Measurements from ENCODE around the gene APC2.
"Not testable (repeated sequence)": the region's sequence is repeated elsewhere in the genome, so short reads cannot be mapped to it uniquely, and the experiment has no call there.

APC2 gene

DNA sequence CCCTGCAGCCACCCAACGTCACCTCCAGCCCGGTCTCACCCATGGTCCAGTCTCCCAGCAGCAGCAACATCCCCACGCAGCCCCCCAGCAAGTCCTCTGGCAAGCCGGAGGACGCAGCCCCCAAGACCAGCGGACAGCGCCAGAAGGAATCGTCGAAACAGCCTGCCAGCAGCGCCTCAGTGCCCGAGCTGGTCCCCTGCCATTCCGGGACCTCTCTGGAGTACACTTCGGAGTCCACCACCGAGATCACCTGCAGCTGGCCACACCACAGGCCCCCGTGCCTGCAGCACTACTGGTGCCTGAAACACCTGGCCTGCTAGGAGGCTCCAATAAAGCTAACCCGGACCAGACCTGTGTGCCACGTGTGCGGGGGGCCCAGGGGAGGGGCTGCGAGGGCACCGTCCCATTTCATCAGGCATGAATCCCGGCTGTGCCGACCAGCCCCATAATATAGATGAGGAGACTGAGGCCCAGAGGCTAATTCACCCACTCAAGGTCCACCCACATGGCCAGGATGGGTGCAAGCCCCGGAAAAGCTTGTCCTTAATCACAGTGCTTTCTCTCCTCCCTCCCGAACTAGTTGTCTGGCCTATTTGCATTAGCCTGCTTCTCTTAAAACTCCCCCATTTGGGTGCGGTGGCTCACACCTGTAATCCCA lies 47.8 kb downstream of the APC2 start:
- DNase-seq = no peak

DNA sequence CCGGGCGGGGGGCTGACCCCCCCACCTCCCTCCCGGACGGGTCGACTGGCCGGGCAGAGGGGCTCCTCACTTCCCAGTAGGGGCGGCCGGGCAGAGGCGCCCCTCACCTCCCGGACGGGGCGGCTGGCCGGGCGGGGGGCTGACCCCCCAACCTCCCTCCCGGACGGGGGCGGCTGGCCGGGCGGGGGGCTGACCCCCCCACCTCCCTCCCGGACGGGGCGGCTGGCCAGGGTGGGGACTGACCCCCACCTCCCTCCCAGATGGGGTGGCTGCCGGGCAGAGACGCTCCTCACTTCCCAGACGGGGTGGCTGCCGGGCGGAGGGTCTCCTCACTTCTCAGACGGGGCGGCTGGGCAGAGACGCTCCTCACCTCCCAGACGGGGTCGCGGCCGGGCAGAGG lies 49.3 kb downstream of the APC2 start:
- DNase-seq = not testable (repeated sequence)

DNA sequence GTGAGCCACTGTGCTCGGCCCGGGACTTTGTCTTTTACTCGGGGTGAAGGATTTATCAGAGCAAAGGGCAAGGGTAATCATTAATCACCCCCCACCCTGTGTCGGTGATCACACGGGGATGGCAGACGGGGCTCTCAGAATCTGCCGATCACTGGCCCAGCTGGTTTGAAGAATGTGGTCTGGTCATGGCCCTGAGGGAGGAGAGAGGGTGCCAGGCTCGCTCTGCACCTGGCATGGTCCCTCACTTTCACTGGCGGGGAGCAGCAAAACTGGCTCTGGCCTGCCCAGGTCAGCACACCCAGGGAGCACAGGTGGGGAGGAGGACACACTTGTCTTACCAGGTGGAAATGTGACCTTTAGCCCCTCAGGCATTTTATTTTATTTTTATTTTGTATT lies 51.3 kb downstream of the APC2 start:
- DNase-seq = no peak

DNA sequence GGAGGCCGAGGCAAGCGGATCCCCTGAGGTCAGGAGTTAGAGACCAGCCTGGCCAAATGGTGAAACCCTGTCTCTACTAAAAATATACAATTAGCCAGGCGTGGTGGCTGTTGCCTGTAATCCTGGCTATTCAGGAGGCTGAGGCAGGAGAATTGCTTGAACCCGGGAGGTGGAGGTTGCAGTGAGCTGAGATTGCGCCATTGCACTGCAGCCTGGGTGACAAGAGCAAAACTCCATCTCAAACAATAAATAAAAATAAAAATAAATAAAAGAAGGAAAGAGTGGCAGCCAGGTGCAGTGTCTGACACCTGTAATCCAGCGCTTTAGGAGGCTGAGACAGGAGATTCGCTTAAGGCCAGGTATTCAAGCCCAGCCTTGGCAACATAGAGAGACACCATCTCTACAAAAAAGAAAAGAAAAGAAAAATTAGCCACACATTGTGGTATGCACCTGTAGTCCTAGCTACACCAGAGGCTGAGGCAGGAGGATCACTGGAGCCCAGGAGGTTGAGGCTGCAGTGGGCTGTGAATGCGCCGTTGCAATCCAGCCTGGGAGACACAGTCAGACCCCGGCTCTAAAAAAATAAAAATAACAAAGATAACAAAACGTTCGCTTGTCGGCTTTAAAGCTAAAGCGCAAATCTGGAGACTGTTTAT lies 52.6 kb downstream of the APC2 start:
- no peak for DNase-seq

DNA sequence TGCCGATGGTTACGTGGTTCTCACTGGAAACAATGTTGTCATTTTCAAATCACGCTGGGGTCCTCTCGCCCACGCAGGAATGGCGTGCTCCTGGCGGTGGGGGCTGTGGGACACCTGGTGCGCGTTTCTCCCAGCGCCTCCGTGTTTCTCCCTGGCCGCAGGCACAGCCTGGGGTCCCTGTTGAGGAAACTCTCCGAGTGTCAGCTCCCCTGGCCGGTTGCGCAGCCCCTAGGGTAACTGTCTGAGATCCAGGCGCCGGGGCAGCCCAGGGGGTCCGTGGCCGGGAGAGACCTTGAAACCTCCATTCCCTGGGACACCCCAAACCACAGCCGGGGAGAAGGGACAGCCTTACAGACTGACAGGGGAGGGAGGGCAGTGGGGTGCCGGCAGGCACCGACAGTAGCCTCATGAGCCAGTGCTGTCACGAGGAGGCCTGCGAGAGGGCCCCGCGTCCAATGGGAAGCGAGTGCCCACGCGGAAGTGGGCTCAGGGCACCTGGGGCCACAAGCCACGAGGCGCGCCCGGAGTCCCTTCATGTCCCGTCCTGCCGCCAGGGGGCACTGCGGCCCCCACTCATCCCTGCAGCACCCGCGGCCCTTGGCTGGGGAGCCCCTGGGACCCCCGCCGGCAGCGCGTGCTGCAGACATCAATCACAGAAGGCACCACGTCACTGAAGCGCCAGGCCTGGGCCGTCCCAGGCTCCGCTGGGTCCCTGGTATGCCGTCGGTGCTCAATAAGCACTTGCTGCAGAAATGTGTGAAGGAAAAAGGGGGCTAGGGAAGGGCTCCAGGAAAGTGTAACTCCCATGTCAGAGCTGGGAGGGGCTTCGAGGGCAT lies 53.4 kb downstream of the APC2 start:
- peak; percentile 54 to 58 for DNase-seq

DNA sequence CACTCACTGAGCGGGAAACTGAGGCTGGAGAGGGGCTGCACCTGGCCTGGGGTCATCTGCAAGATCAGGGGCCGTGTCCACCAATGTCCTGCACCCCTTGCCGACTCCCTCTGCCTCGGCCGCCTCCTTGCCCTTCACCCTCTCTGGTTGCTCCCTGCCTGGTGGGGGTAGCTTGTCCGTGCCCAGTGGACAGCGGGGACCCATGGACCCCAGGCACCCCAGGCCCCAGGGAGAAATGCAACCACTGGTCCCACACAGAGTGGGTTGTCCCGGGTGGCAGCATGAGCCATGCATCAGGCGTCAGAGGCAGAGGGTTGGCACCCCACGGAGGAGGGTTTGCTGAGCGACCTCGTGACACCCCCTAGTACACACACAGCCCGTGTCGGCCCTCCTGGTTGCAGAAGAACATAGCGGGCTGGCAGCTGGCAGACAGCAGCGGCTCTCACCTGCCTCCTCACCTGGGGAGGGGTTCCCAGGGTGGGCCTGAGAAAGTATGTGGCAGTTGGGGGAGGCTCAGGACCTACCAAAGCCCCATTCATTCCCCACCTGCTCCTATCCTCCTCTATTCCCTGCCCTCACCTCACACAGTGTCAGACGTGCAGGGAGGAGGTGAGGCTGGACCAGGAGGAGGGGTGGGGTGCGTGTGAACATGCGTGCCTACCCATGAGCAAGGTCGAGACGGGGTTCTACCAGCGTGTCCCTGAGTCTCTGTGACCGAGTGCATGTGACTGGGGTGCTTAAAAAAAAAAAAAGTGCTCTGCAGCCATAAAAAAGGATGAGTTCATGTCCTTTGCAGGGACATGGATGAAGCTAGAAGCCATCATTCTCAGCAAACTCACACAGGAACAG lies 54.2 kb downstream of the APC2 start:
- DNase-seq = no peak

DNA sequence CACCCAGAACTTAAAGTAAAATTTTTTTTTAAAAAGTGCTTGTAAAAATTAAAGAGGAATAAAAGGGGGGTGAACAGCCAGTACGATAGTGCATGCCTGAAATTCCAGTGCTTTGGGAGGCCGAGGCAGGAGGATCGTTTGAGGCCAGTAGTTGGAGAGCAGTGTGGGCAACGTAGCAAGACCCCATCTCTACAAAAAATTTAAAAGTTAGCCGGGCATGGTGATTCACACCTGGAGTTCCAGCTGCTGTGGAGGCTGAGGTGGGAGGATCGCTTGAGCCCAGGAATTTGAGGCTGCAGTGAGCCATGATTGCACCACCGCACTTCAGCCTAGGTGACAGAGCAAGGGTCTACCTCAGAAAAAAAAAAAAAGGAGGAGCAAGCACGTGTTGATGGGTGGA lies 55.1 kb downstream of the APC2 start:
- DNase-seq = no peak

DNA sequence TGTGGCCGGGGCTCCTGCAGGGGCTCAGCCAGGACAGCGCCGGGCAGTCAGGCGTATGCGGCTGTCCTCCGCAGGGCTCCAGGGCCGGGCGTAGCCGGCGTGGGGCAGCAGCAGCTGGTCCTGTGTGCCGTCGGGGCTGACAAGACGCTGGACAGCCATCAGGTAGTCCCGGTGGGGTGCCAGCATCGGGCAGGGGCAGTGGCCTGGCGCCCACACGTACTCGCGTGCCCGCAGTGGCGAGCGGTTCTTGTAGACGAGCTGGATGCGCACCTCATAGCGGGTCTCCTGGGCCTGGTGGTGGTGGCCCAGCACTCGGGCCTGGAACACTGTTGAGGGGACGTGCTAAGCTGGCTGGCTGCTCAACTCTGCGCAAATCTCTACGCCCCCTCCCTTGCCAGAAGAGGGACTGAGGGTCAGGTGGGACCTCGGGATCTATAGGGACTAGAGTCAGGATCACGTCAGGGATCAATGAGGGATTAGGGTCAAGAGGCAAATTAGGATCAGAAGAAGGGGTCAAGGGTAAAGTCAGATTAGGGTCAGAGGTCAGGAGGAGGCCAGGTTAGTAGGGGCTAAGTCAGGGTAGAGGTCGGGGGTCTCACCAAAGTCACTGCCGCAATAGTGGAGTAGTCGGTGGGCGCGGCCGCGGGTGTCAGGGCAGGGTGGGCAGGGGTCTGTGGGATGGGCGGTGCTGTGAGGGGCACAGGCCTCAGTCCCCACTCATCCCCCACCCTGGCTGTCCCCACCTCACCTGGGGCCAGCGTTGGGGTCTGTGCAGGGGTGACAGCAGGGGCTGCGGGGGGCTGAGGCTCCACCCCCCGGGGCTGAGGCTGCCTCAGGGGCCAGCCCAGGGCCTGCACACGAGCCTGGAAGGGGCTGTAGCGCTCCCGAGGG lies 56.3 kb downstream of the APC2 start:
- no peak for DNase-seq

DNA sequence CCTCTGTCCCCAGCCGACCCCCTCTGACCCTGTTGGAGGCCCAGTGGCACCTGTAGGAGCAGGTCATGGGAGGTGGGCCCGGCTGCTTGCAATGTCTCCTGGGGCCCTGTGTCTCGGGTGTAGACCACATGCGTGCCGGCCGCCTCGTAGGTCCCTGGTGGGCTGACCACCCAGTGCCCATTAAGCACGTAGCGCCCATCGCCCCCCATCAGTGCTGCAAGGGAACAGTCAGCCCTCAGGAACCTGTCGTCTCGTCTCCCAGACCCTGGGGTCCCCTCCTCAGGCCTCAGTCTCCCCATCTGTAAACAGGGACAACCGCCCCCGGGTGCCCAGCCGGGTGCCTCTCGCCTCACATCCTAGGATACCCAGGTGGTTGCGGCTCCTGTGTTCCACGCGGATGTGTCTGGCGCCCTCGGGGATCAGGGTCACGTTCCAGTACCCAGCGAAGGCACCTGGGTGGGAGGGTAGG lies 57.3 kb downstream of the APC2 start:
- no peak for DNase-seq

DNA sequence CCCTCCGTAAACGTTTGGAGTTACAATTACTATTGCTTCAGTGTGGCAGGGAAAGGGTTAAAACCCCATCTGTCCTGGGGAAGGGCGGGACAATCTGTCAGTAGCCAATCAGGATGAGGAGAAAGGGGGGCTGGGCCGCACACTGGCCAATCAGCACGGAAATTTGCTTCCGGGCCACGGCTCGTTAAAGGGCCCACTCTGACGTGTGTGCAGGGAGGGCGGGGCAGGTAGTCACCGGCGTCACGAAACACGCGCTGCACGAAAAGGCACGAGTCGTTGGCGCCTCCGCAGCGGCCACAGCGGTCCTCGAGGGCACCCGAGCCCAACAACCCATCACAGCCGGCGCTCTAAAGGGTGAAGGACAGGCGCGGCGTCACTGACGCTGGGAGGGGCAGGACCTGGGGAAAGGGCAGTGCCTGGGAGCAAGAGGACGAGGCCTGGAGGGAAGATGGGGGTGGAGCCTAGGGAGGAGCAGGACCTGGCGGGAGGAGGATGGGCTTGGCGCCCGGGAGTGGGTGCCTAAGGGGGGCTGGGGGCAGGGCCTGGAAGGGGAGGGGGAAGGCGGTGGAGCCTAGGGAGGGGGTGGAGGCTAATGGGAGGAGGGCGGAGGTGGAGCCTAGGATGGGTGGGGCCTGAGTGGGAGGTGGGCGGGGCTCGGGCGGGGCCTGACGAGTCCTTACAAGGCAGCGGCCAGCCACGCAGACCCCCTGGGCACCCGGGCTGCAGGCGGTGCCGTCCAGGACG lies 58.0 kb downstream of the APC2 start:
- DNase-seq = peak; percentile 92

DNA sequence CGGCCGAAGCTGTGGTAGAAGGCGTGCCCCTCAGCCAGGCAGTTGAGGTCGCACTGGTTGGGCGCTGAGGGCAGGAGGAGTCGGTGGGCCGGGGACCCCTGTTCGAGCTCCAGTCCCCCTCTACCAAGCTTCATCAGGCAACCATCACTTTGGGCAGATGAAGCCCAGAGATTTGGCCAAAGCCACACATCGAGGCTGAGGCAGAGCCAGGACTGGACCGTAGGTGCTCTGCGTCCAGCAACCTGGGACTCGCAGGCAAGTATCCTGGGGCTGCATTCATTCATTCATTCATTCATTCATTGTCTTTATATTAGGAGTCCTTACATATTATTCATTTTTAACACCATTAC lies 58.6 kb downstream of the APC2 start:
- no peak for DNase-seq

DNA sequence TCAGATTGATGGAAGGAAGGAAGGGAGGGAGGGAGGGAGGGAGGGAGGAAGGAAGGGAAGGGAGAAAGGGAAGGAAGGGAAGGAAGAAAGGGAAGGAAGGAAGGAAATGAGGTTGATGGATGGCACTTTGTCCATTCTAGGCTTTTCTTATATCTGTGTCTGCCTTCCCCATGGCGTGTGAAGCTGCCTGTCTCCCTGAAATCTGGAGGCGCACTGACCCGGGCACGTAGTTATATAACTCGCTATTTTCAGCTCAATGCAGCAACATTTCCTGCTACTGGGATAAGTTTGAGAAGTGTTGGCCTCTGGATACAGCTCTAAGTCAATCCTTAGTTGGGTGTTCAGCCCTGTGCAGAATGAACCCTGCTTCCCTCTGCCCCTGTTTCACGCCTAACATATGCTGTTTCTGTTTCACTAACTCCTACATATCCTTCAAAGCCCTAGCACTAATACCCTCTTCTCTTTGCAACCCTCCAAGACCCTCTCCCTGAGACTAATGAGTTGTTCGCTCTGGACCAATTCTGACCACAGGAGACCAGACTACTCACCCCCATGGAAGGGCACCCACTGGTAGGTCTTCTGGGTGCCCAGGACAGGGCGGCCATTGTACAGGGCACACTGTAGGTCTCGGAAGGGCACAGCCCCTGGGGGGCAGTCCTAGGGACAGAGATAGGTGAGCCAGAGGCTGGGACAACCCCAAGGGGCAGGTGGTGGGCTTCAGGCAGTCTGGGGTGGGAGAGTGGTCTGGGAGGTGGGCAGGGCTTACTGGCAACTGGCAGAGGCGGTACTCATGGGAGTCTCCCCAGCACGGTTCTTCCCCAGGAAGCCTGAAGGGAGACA lies 59.9 kb downstream of the APC2 start:
- no peak for DNase-seq

DNA sequence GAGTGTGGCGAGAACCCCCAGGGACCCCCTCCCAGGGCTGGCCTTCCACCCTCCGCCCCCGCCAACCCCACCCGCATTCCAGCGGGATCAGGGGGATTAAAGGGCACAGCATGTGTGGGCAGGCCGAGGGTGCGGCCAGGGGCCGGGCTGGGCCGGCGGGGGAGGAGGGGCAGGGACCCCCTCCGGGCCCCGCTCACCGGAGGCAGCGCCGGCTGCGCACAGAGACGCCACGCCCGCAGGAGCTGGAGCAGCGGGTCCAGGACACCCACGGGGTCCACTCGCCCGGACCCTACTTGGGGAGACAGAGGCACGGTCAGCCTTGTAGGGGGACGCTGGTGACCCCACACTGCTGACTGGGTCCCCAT lies 60.5 kb downstream of the APC2 start:
- DNase-seq = no peak

DNA sequence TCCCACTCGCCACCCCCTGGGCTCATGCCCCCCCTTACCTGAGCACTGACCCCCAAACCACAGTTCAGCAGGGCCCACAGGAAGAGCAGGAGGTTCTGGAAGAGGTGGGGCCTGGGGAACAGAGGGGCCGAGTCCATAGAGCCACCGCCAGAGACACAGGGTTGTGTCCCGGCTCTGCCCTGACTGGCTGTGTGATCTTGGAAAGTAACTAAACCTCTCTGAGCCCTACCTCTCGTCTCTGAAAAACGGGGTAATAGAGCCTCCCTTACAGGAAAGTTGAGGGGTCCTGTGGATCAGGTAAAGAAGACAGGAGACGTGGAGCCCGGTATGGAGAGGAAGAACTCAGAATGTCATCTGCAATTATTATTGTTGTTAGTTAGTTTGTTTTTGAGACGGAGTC lies 60.9 kb downstream of the APC2 start:
- DNase-seq = no peak

DNA sequence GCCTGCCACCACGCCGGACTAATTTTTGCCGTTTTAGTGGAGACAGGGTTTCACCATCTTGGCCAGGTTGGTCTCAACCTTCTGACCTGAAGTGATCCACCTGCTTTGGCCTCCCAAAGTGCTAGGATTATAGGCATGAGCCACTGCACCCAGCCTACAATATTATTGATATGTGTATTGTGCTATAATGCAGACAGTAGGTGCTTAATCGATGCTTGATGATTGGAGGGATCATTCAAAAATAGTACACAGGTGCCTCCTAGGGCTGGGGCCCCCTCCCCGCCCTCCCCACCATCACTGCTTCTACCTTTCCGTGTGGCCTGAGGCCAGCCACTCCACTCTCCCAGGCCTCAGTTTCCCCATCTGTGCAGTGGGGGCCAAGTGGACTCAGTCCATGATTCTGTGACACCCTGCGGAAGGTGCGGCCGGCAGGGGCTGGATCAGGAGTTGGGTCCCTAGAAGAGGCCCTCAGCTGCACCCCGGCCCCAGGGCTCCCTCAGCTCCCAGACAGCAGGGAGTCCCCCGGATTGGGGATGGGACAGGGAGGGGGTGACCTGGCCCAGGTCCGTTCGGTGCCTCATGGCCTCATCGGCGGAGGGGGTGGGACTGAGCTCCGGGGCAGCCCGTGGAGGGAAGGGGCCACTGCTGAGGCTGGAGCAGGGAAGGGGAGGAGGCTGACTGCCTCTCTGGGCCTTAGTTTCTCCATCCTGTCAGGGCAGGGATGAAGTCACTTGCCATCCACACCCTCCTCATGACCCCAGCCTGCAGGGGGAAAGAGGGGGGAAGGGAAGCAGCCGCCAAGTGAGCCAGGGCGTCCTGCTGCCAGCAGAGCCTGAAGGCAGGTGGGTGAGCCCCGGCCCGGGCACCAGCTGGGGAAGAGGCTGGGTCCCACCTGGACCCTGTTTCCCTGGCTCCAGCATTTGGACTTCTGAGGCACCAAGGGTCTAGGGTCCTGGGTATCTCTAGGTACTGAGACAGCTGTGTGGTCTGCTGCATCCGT lies 61.7 kb downstream of the APC2 start:
- no peak for DNase-seq

DNA sequence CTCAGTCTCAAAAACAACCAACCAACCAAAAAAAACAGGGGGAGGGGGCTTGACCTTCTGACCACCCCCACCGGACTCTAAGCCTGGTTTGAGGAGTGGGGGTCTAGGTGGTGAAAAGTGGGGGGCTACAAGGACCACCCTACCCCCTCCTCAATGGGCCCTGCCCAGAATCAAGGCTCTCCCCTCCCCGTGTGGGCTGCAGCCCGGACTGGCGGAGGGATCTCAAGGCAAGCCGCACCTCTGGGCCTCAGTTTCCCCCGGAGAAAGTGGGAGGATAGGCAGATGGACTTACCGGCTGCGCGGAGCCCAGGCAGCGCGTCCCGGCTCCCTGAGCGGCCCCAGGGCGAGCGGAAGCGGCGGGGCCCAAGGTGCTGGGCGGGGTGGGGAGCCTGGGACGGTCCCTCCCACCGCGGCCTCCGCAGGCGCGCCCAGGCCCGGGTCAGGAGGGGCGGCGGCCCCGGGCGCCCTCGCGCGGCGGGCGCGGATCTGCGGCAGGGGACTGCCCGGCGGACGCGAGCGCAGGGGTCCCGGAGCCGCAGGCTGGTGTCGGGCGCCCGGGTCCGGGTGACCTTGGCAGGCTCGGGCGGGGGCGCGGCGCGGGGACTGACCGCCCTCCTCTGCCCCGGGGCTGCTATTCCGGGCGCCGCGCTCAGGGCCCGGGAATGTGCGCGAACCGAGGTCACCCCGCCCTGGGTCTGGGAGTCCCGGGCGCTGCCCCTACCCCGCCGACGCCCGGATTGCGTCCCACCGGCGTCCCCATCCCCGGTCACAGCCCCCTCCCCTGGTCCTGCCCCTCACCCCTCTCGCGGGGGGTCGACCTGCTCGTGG lies 63.0 kb downstream of the APC2 start, which contains the start of gene ADAMTSL5:
Gene ADAMTSL5 (minus strand): TSS at position 349 of the 828 bp plus-strand sequence. CDS start 2,076 bp downstream, outside the sequence.
- peak; percentile 35 to 40 for DNase-seq

DNA sequence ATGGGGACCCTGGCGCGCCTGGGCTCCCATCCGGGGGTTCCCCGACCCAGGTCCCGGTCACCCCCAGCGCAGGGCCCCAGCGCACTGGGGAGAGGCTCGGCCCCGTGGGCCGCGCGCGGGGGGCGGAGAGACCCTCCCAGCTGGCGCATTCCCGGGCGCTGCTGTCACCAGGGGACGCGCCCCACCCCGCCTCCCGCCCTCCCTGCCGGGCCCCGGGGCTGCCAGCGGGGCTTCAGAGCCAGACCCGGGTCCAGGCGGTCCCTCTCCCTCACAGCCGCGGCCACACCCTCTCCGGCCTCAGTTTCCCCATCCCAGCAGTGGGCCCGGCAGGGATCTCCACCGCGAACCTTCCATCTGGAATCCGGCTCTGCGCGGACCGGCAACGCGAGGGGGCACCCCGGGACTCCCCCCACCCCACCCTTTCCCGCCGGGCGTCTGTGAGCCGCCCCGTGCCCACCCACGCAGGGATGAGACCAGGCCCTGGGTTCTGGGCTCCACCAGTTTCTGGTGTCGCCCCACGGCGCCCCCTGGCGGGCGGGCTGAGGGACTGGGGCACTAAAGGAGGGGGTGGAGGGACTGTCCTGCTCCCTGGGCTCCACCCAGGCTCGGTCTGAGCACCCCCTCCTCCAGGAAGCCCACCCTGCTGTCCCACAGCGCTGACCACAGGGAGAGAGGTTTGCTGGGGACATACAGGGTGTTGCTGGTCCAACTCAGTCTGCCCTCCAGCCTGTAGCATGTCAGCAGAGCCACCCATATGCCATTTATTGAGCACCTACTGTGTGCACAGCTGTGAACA lies 63.8 kb downstream of the APC2 start:
- peak; percentile 57 to 62 for DNase-seq

Measured in activated CD4-positive, alpha-beta T cell treated with anti-CD3 and anti-CD28 coated beads, Interleukin-2, amount 50 U/mL, for 4 hours (primary cell).